Measurements from ENCODE around the gene GPATCH3. TPM values are rescaled to one million over a fixed set of nuclear protein-coding genes. Genes with fewer than 3 reads are reported as not detected.
"Not testable (repeated sequence)": the region's sequence is repeated elsewhere in the genome, so short reads cannot be mapped to it uniquely, and the experiment has no call there.

GPATCH3 gene
- total RNA-seq, 4 donors from 2014 or later, result 8.6 to 12.5 (median 11.6) TPM

DNA sequence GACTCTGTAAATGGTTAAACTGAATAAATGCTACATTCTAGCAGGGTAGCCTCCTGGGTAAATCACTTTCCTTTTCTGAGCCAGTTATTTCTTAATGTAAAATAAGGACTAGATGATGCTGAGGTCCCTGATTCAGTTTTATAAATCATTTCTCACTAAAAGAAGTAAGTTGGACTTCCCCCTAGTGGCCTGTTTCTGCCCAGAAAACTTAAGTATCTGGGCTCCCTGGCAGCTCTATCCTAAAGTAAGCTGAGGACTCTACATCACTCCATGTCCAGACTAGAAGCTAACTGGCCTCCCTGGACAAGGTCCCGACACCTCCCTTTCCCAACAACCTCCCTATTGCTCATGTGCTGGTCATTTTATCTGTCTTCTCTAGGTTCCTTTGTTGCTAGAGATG is 13.1 kb downstream of the GPATCH3 start:
- H3K4me3 ChIP-seq (replicated peaks in 1 of 3), result no peak overlapping the region
- H3K9me3 ChIP-seq, result no peaks in the 10 kb centered on the region

DNA sequence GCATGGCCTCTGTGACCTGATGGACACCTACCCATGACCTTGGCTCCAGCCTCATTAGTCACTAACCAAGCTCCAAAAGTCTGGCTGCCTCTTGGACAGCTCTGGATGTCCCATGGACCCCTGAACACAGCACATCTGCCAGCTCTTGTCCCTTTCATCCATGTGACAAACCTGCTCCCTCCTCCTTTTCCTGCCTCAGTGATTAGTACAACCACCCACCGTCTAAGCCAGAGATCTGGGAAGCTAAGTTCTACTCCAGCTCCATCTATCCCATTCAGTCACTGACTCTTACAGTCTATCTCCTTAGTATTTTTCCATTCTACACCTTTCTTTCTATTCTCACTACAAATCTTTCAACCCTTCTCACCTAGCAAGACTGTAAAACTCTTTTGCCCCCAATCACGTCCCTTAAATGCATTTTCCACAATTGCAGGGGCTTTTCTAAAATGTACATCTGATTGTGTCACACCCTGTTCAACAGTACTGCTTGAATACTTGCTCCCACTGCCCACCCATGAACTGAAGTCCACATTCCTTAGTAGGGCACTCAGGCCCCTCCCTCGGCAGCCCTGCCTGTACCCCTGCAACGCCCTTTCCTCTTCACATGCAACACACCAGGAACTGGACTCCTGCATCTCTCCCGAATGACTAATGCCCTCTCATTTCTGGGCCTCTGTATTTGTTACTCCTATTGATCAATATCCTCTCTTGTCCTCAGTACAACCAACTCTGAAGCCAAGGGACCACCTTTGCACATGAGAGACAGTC is 17.4 kb downstream of the GPATCH3 start:
- no peaks in the 10 kb centered on the region for H3K9me3 ChIP-seq
- intact Hi-C loops (cut with DNase I), result no loop called here
- no peaks in the 10 kb centered on the region for H3K4me1 ChIP-seq
- no peaks in the 10 kb centered on the region for H3K27me3 ChIP-seq
- WGBS, 2 donors, result 91 to 92% methylated on average over 5 of the region's 5 CpGs
- TF ChIP-seq, protein P1, sequence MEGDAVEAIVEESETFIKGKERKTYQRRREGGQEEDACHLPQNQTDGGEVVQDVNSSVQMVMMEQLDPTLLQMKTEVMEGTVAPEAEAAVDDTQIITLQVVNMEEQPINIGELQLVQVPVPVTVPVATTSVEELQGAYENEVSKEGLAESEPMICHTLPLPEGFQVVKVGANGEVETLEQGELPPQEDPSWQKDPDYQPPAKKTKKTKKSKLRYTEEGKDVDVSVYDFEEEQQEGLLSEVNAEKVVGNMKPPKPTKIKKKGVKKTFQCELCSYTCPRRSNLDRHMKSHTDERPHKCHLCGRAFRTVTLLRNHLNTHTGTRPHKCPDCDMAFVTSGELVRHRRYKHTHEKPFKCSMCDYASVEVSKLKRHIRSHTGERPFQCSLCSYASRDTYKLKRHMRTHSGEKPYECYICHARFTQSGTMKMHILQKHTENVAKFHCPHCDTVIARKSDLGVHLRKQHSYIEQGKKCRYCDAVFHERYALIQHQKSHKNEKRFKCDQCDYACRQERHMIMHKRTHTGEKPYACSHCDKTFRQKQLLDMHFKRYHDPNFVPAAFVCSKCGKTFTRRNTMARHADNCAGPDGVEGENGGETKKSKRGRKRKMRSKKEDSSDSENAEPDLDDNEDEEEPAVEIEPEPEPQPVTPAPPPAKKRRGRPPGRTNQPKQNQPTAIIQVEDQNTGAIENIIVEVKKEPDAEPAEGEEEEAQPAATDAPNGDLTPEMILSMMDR (IDR thresholded peaks at IDR 0.05), result no peak
- TF ChIP-seq POLR2A (IDR thresholded peaks at IDR 0.05), result no peak
- no peak overlapping the region for H3K4me3 ChIP-seq (replicated peaks in 1 of 3)
- H3K27ac ChIP-seq, result no peak overlapping the region
- DNase-seq, result no peak
- H3K36me3 ChIP-seq, result peaks cover 66 to 83% of the 10 kb centered on the region in 2 donors

More for the DNA sequence above, 13.1 kb downstream of the GPATCH3 start:
- WGBS, 2 donors, result 85 to 100% methylated on average over 1 of the region's 1 CpG
- Histone ChIP-seq H3K27ac (no peak overlapping the region), H3K36me3 (peaks cover 52 to 59% of the 10 kb centered on the region in 2 donors), H3K4me1 (peaks cover 3 to 9% of the 10 kb centered on the region in 2 donors), H3K27me3 (no peaks in the 10 kb centered on the region)
- no peak for DNase-seq
- intact Hi-C loops (cut with DNase I), result no loop called here
- no peak for TF ChIP-seq POLR2A (IDR thresholded peaks at IDR 0.05)
- TF ChIP-seq, protein P1 (IDR thresholded peaks at IDR 0.05), result peak in 4 of 6 experiments; percentile 11 to 39 (median 22)

DNA sequence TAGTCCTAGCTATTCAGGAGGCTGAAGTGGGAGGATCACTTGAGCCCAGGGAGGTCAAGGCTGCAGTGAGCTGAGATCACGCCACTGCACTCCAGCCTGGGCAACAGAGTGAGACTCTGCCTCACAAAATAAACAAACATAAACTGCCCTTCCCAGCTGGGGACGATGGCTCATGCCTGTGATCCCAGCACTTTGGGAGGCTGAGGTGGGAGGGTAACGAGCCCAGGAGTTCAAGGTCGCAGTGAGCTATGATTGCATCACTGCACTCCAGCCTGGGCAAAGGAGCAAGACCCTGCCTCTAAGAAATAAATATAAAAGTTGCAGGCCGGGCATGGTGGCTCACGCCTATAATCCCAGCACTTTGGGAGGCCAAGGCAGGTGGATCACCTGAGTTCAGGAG is 18.7 kb downstream of the GPATCH3 start:
- H3K27me3 ChIP-seq; H3K4me3 ChIP-seq (replicated peaks in 1 of 3); H3K9me3 ChIP-seq; DNase-seq; H3K4me1 ChIP-seq; intact Hi-C loops (cut with DNase I); H3K27ac ChIP-seq: not testable (repeated sequence)
- WGBS, 2 donors, result 89% methylated on average over 6 of the region's 6 CpGs
- peaks cover 64 to 80% of the 10 kb centered on the region in 2 donors for H3K36me3 ChIP-seq

DNA sequence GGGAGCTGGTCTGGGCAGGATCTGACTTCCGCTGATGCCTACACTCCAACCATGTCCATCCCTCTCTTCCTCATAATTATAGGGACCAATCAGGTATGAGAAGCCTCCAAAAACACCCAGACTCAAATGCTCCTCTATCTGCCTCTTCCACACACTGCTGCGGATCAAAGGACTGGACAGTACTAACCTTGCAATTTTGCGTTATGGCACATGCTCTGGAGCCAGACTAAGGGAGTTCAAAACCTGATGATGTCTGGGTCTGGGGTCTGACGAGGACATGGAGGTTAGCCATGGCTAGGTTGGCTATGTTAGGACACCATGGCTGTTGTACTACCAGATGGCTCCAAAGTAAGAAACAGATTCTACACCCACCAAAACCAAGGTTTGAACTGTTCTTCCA is 20.5 kb downstream of the GPATCH3 start:
- H3K36me3 ChIP-seq, result peaks cover 47 to 68% of the 10 kb centered on the region in 2 donors

DNA sequence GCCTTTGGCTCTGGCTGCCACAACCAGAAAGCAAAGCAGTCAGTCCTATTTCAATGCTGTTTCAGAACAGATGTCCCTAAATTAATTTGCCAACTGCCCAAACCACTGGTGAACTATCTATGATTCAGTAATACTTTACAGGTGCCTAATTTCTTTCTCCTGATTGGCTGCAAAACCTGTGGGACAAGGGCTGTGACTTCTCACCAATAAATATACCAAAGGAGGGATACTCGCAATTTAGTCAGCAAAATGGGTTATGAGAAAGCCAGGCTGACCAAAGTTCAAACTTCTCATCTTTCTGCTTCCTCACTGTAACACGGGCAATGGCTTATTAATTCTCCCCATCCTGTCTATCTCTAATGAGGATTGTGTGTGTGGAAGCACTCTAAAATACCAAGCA is 22.9 kb downstream of the GPATCH3 start:
- Histone ChIP-seq H3K27ac (no peak overlapping the region), H3K36me3 (peaks cover 24 to 43% of the 10 kb centered on the region in 2 donors), H3K27me3 (no peaks in the 10 kb centered on the region), H3K9me3 (no peaks in the 10 kb centered on the region), H3K4me3 (replicated peaks in 1 of 3) (no peak overlapping the region), H3K4me1 (no peaks in the 10 kb centered on the region)
- 80 to 84% methylated on average over 2 of the region's 2 CpGs for WGBS, 2 donors
- DNase-seq, result no peak
- TF ChIP-seq, protein P1 (IDR thresholded peaks at IDR 0.05), result no peak
- no peak for TF ChIP-seq POLR2A (IDR thresholded peaks at IDR 0.05)
- intact Hi-C loops (cut with DNase I), result loop anchor here (5.0 kb wide), 1 partner anchor 275 kb away; no protein-coding TSS in a partner anchor

More for the DNA sequence above, 20.5 kb downstream of the GPATCH3 start:
- intact Hi-C loops (cut with DNase I), result loop anchor here (5.0 kb wide), 1 partner anchor 277 kb away; no protein-coding TSS in a partner anchor
- Histone ChIP-seq H3K4me1 (no peaks in the 10 kb centered on the region), H3K4me3 (replicated peaks in 1 of 3) (no peak overlapping the region), H3K27me3 (no peaks in the 10 kb centered on the region), H3K9me3 (no peaks in the 10 kb centered on the region), H3K27ac (no peak overlapping the region)
- no peak for DNase-seq
- TF ChIP-seq POLR2A (IDR thresholded peaks at IDR 0.05), result no peak
- TF ChIP-seq, protein P1 (IDR thresholded peaks at IDR 0.05), result no peak
- 96 to 98% methylated on average over 4 of the region's 4 CpGs for WGBS, 2 donors

Measured in thyroid gland (tissue), 4 donors.